SU-DHL-6 (cell line): ENCODE data around the gene YARS1.

Experiments used
- H2AFZ ChIP-seq: fragments of 200-600 bp; sonication (generic); 2 replicates; pipeline ENCODE4 v1.6.1; 2014; ENCODE audit warnings: low read depth, mild to moderate bottlenecking, moderate library complexity, mixed read lengths, antibody characterized with exemption, low read length; ENCODE audit not compliant: severe bottlenecking
- H3F3A ChIP-seq: fragments of 200-600 bp; shearing (Covaris generic); 2 replicates; pipeline ENCODE4 v1.6.0; 2016; ENCODE audit warnings: antibody characterized with exemption, mild to moderate bottlenecking; ENCODE audit not compliant: insufficient read depth
- H3K27ac ChIP-seq: fragments of 200-600 bp; sonication (generic); 2 replicates; pipeline ENCODE4 v1.5.1; 2016; ENCODE audit warnings: low read depth, mild to moderate bottlenecking, low read length, moderate library complexity, mixed read lengths
- H3K27me3 ChIP-seq: fragments of 200-600 bp; sonication (generic), shearing (Covaris generic); 2 replicates; pipeline ENCODE4 v1.6.0; 2014; ENCODE audit warnings: mild to moderate bottlenecking, low read length
- H3K36me3 ChIP-seq: fragments of 200-600 bp; sonication (generic); 2 replicates; pipeline ENCODE4 v1.6.1; 2014; ENCODE audit warnings: mild to moderate bottlenecking, low read length, mixed read lengths
- H3K4me2 ChIP-seq: fragments of 300-600, 200-600 bp; shearing (Covaris generic), sonication (generic); 2 replicates; pipeline ENCODE4 v1.6.0; 2014; ENCODE audit warnings: low read length, low read depth, mild to moderate bottlenecking; ENCODE audit not compliant: poor library complexity, severe bottlenecking
- H3K4me3 ChIP-seq: fragments of 200-600 bp; sonication (generic); 2 replicates; pipeline ENCODE4 v1.5.1; 2014; ENCODE audit warnings: antibody characterized with exemption, low read length, mild to moderate bottlenecking, mixed read lengths; ENCODE audit not compliant: insufficient read depth, poor library complexity, severe bottlenecking
- H3K79me2 ChIP-seq: fragments of 200-600 bp; sonication (generic); 2 replicates; pipeline ENCODE4 v1.6.1; 2014; ENCODE audit warnings: mild to moderate bottlenecking, low read length, moderate library complexity; ENCODE audit not compliant: insufficient read depth
- H3K9ac ChIP-seq: fragments of 200-600 bp; sonication (generic); 2 replicates; pipeline ENCODE4 v1.7.0; 2014; ENCODE audit warnings: mild to moderate bottlenecking, low read length
- H3K9me2 ChIP-seq: fragments of 200-600 bp; sonication (generic); replicated peaks from 2 replicates; pipeline ENCODE4 v1.6.1; 2014; ENCODE audit warnings: low read length; ENCODE audit not compliant: insufficient read depth
- H3K9me3 ChIP-seq: fragments of 200-600 bp; sonication (generic); 2 replicates; pipeline ENCODE4 v1.6.1; 2014; ENCODE audit warnings: low read length, mixed read lengths; ENCODE audit not compliant: insufficient read depth
- H4K20me1 ChIP-seq: fragments of 200-600 bp; sonication (generic); 2 replicates; pipeline ENCODE4 v1.6.1; 2014; ENCODE audit warnings: low read depth, mild to moderate bottlenecking, antibody characterized with exemption, low read length, moderate library complexity, mixed read lengths
- CTCF ChIP-seq: fragments of 200-600 bp; sonication (generic); IDR thresholded peaks from one replicate; pipeline ENCODE4 v1.5.1; 2017; ENCODE audit warnings: antibody characterized with exemption, mild to moderate bottlenecking, low read length, moderate library complexity; ENCODE audit not compliant: insufficient read depth, poor library complexity, severe bottlenecking
- EZH2phosphoT487 ChIP-seq: fragments of 200-600 bp; sonication (generic), shearing (Covaris generic); conservative IDR thresholded peaks from 2 replicates; pipeline ENCODE4 v1.6.1; 2018; ENCODE audit warnings: mild to moderate bottlenecking, antibody characterized with exemption, low read length, moderate library complexity, mixed read lengths

The YARS1 gene

GRCh38 chr1:32767156-32767555, 50.0 kb downstream of the YARS1 start:
- Histone ChIP-seq H3K79me2 (no peaks in the 10 kb centered on the region), H3F3A (no peaks in the 10 kb centered on the region), H3K27ac (no peak overlapping the region), H3K4me2 (no peak overlapping the region), H3K9ac (no peak overlapping the region), H3K36me3 (no peaks in the 10 kb centered on the region), H2AFZ (no peak overlapping the region), H4K20me1 (no peaks in the 10 kb centered on the region), H3K27me3 (no peaks in the 10 kb centered on the region), H3K4me3 (no peak overlapping the region), H3K9me2 (no peaks in the 10 kb centered on the region), H3K9me3 (no peaks in the 10 kb centered on the region)
- TF ChIP-seq EZH2phosphoT487 (no peak), CTCF (no peak)

- Histone ChIP-seq H4K20me1 (no peaks in the 10 kb centered on the region), H3K36me3 (no peaks in the 10 kb centered on the region), H3F3A (no peaks in the 10 kb centered on the region), H2AFZ (no peak overlapping the region), H3K27ac (no peak overlapping the region), H3K9me2 (no peaks in the 10 kb centered on the region), H3K27me3 (no peaks in the 10 kb centered on the region), H3K9me3 (no peaks in the 10 kb centered on the region), H3K4me2 (no peak overlapping the region), H3K79me2 (no peaks in the 10 kb centered on the region), H3K4me3 (no peak overlapping the region), H3K9ac (no peak overlapping the region)
- TF ChIP-seq EZH2phosphoT487 (no peak), CTCF (no peak)
Observed at GRCh38 chr1:32766328-32766972, 50.7 kb downstream of the YARS1 start.

GRCh38 chr1:32765570-32766327, 51.4 kb downstream of the YARS1 start:
- Histone ChIP-seq H3K27me3 (no peaks in the 10 kb centered on the region), H3K9ac (no peak overlapping the region), H3K4me2 (no peak overlapping the region), H3K79me2 (no peaks in the 10 kb centered on the region), H3K27ac (no peak overlapping the region), H3K9me2 (no peaks in the 10 kb centered on the region), H3F3A (no peaks in the 10 kb centered on the region), H4K20me1 (no peaks in the 10 kb centered on the region), H3K36me3 (no peaks in the 10 kb centered on the region), H2AFZ (no peak overlapping the region), H3K4me3 (no peak overlapping the region), H3K9me3 (no peaks in the 10 kb centered on the region)
- TF ChIP-seq CTCF (no peak), EZH2phosphoT487 (no peak)
